Measurements from ENCODE around the gene PPP3CA.

DNA sequence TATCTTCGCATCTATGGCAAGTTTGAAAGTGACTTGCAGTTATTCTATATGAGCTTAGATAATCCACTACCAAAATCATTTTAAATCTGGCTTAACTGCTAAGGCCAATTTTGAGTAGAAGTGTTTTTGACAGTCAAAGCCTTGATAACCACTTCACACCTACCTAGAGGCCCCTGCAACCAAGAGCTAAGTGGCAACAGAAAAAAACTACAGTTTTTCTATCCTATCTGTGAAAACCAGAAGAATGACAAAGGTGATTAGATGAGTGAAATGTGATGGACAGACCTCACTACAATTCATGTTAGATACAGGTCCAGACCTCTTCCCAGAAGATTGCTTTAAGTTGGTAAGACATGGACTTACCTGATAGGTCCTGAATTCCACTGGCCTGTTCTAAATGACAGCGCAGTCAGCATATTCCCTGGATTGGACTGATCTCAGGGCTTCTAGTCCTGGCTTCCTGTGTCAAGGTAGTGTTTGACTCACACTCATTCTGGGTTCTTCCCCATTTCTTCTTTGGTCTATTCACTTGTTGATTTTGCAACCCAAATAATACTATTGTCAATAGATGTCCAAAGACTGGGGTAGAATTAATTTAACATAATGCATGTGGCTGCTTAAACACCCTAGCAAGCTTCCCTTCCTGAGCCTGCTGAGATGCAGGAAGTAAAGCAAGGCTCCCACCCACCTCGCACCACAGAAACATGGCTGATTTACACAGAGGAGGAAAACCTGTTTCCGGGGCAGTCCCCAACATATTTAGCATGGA is 65.1 kb downstream of the PPP3CA start:
- TF ChIP-seq, protein P1, sequence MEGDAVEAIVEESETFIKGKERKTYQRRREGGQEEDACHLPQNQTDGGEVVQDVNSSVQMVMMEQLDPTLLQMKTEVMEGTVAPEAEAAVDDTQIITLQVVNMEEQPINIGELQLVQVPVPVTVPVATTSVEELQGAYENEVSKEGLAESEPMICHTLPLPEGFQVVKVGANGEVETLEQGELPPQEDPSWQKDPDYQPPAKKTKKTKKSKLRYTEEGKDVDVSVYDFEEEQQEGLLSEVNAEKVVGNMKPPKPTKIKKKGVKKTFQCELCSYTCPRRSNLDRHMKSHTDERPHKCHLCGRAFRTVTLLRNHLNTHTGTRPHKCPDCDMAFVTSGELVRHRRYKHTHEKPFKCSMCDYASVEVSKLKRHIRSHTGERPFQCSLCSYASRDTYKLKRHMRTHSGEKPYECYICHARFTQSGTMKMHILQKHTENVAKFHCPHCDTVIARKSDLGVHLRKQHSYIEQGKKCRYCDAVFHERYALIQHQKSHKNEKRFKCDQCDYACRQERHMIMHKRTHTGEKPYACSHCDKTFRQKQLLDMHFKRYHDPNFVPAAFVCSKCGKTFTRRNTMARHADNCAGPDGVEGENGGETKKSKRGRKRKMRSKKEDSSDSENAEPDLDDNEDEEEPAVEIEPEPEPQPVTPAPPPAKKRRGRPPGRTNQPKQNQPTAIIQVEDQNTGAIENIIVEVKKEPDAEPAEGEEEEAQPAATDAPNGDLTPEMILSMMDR (conservative IDR thresholded peaks at IDR 0.05) = no peak
- TF ChIP-seq EZH2 (IDR thresholded peaks at IDR 0.05; ENCODE audit: low read depth) = no peak
